ENCODE measurements around the gene RAI1.

The RAI1 gene

DNA sequence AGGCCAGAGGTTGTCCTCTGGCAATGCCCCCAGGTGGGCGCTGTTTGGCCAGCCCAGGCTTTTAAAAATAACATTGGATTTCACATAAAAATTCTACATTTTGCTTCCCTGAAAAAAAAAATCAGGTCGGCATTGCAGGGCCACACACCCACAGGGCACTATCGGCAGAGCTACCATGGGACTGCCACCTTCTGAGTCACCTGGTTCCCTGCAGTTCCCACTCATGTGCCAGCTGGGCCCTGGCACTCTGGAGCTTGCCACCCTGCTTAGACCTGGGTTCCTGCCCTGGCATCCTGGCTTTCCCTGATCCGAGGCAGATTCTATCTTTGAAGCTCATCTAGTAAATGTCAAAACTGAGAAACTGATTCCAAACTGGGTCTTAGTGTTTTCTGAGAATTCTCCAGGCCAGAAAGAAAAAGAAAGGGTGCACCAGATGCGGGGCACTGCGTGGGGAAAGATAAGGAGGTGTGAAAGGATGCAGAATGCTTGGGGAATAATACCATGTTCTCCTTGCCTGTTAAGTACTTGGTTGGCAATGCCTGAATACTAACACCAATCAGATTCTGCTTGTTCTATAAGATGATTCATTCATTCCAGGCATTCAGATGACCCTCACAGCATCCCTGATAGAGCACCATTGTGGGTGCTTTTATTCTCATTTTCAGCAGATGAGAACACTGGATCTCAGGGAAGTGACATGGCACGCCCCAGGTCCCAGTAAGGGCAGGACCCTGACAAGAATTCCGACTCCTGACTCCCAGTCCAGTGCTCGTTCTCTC, 51.8 kb downstream of the RAI1 start:
- TF ChIP-seq FOXP2 (optimal IDR thresholded peaks at IDR 0.05; ENCODE audit: borderline replicate concordance, extremely low read depth, extremely low read length, insufficient read depth), result no peak

GRCh38 chr17:17736205-17737183, 55.2 kb downstream of the RAI1 start:
- no peak for TF ChIP-seq POLR2AphosphoS5 (IDR thresholded peaks at IDR 0.05; ENCODE audit: low read depth, low read length)

DNA sequence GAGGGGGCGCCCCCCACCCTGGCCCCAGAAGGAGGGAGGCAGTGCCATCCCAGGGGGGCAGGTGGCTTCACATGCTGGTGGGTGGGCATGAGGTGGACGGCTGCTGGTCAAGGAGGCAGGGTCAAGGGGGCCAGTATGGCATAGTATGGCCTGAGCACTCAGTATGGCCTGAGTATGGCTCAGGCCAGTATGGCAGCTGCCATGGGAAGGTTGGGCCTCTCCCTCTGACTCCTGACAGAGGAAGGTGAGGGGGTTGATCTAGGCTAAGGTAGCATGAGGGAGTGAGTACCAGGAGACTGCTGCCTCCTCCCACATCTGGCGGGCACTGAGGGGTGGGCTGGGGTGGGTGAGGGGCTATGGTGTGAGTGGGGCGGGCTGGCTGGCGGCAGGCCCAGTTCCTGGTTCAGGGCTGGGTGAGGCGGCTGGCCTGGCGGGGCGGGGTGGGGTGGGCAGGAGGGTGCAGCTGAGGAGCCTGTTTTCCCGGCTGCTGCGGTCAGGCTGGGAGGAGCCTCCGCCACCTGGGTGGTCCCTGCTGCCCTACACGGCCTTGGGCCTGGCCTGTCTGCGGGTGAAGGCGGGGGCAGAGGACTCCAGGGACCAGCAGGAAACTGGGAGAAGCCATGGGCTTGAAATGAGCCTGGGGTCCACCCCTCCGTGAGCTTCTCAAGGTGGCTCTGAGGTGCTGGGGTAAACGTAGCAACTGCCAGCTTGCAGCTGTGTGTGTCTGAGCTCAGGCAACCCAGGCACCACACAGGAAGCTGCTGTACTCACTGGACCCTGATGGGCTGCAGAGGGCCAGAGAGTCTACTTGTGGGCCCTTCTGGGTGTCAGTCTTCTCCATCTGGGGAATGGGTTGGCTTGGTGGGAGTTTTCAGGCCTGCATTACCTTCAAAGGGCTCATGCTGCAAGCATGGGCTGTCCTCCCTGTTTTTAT, 57.0 kb downstream of the RAI1 start:
- TF ChIP-seq POLR2AphosphoS5 (IDR thresholded peaks at IDR 0.05; ENCODE audit: low read depth, low read length) (no peak), FOXP2 (optimal IDR thresholded peaks at IDR 0.05; ENCODE audit: borderline replicate concordance, extremely low read depth, extremely low read length, insufficient read depth) (no peak), TAF1 (IDR thresholded peaks at IDR 0.05; ENCODE audit: borderline replicate concordance, insufficient read depth, low read length) (no peak), SIN3A (IDR thresholded peaks at IDR 0.05; ENCODE audit: borderline replicate concordance, insufficient read depth, low read length) (0 out of 2 replicates have a peak, but pooled peaks have one; percentile 19)
- TF ChIP-seq, protein P1, sequence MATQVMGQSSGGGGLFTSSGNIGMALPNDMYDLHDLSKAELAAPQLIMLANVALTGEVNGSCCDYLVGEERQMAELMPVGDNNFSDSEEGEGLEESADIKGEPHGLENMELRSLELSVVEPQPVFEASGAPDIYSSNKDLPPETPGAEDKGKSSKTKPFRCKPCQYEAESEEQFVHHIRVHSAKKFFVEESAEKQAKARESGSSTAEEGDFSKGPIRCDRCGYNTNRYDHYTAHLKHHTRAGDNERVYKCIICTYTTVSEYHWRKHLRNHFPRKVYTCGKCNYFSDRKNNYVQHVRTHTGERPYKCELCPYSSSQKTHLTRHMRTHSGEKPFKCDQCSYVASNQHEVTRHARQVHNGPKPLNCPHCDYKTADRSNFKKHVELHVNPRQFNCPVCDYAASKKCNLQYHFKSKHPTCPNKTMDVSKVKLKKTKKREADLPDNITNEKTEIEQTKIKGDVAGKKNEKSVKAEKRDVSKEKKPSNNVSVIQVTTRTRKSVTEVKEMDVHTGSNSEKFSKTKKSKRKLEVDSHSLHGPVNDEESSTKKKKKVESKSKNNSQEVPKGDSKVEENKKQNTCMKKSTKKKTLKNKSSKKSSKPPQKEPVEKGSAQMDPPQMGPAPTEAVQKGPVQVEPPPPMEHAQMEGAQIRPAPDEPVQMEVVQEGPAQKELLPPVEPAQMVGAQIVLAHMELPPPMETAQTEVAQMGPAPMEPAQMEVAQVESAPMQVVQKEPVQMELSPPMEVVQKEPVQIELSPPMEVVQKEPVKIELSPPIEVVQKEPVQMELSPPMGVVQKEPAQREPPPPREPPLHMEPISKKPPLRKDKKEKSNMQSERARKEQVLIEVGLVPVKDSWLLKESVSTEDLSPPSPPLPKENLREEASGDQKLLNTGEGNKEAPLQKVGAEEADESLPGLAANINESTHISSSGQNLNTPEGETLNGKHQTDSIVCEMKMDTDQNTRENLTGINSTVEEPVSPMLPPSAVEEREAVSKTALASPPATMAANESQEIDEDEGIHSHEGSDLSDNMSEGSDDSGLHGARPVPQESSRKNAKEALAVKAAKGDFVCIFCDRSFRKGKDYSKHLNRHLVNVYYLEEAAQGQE (IDR thresholded peaks at IDR 0.05; ENCODE audit: insufficient read depth in 1 of 2, low read depth in 2 of 2, low read length in 2 of 2), result no peak

DNA sequence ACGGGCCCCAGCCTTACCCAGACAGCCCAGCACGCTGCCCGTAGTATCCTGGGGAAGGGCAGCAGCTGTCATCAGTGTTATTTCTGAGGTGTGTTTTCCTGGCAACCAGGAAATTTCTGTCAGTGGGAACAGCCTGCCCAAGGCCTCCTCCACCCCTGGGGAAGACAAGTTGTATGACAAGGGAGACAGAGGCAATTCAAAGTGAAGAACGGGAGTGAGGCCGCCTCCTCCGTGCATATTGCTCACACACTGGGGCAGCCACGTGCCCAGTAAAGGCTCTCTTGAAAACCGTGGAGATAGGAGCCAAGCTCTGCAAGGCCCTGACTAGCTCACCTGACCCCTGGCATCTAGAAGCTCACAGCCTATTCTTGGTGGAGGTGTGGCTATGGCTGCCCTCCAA, 57.6 kb downstream of the RAI1 start:
- TF ChIP-seq POLR2AphosphoS5 (IDR thresholded peaks at IDR 0.05; ENCODE audit: low read depth, low read length) (no peak), SIN3A (IDR thresholded peaks at IDR 0.05; ENCODE audit: borderline replicate concordance, insufficient read depth, low read length) (no peak), FOXP2 (optimal IDR thresholded peaks at IDR 0.05; ENCODE audit: borderline replicate concordance, extremely low read depth, extremely low read length, insufficient read depth) (no peak), TAF1 (IDR thresholded peaks at IDR 0.05; ENCODE audit: borderline replicate concordance, insufficient read depth, low read length) (no peak)
- TF ChIP-seq, protein P1 (IDR thresholded peaks at IDR 0.05; ENCODE audit: insufficient read depth in 1 of 2, low read depth in 2 of 2, low read length in 2 of 2), result no peak

- TF ChIP-seq, protein P1 (IDR thresholded peaks at IDR 0.05; ENCODE audit: insufficient read depth in 1 of 2, low read depth in 2 of 2, low read length in 2 of 2), result no peak
- TF ChIP-seq SIN3A (IDR thresholded peaks at IDR 0.05; ENCODE audit: borderline replicate concordance, insufficient read depth, low read length) (no peak), FOXP2 (optimal IDR thresholded peaks at IDR 0.05; ENCODE audit: borderline replicate concordance, extremely low read depth, extremely low read length, insufficient read depth) (no peak), POLR2AphosphoS5 (IDR thresholded peaks at IDR 0.05; ENCODE audit: low read depth, low read length) (no peak), TAF1 (IDR thresholded peaks at IDR 0.05; ENCODE audit: borderline replicate concordance, insufficient read depth, low read length) (no peak)
Observed at GRCh38 chr17:17739388-17740066, 58.3 kb downstream of the RAI1 start.

All from PFSK-1 (cell line).